Measurements from ENCODE around the gene GBF1. TPM values are rescaled to one million over a fixed set of nuclear protein-coding genes. Genes with fewer than 3 reads are reported as not detected.

GBF1 gene
- total and polyA plus RNA-seq, 10 of the 15 experiments (the other 5 are each of a cell fraction or from before 2014, with no cell fraction given), result 0.82 to 42.0 (median 21.8) TPM

DNA sequence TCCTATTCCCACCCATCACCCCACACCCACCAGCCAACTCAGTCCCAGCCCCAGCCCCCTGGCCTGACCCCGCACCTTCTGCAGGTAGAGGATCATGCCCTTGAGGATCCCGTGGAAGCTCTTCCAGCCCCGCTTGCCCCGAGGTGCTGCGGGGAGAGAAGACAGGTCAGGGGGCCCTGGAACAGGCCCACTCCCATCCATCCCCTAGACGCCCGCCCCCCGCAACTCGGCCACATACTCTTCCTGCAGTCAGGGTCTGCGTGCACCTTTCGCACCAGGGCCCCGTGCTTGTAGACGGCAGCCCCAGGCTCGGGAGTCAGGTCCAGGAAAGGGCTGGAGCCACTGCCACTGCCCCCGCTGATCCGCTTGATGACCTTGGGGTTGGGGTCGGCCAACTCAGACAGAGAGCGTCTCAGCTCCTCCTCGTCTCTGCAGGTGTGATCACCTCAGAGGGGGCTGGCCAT is 159.8 kb downstream of the GBF1 start:
- POLR2A ChIA-PET, result interaction anchor here (1.5 kb wide), 1 partner anchor 10 kb away, joined by 6 read pairs; the partner anchor contains the start of gene NFKB2
- RAD21 ChIA-PET (ENCODE audit: unreplicated experiment), result no interaction called here
- DNase-seq (ENCODE audit: low read depth, low spot score) (no peak), ATAC-seq (no peak), FAIRE-seq (no peak)
- Histone ChIP-seq H3K4me2 (ENCODE audit: control insufficient read depth, insufficient read depth) (no peak overlapping the region), H3K4me1 (ENCODE audit: control insufficient read depth, insufficient read depth, low read length) (peaks cover 2% of the 10 kb centered on the region), H3K9ac (ENCODE audit: control insufficient read depth, insufficient read depth, low read length) (no peak overlapping the region), H3K36me3 (ENCODE audit: control insufficient read depth in 2 of 2, insufficient read depth in 2 of 2, low read length in 1 of 2) (peaks cover 11 to 21% of the 10 kb centered on the region in 2 experiments; a peak in 3 of 4 replicates), H3K27me3 (replicated peaks in 1 of 2; ENCODE audit: control insufficient read depth in 2 of 2, insufficient read depth in 2 of 2, low read length in 1 of 2) (peaks cover 6 to 9% of the 10 kb centered on the region in 2 experiments; a peak in 3 of 4 replicates), H3K4me3 (no peak overlapping the region), H3K27ac (ENCODE audit: control insufficient read depth, insufficient read depth) (no peak overlapping the region), H2AFZ (ENCODE audit: control insufficient read depth, low read depth, low read length) (no peak overlapping the region), H3K79me2 (ENCODE audit: control insufficient read depth, insufficient read depth, low read length) (peaks cover 2% of the 10 kb centered on the region; the same call in 1 of the 2 replicates), H4K20me1 (ENCODE audit: control insufficient read depth, insufficient read depth) (peaks cover 4% of the 10 kb centered on the region; the same call in 1 of the 2 replicates), H3K9me3 (replicated peaks; ENCODE audit: control insufficient read depth, insufficient read depth, low read length) (no peaks in the 10 kb centered on the region)
- BruUV-seq (replicated peaks), result no TSS peak
- CTCF ChIA-PET, result interaction anchor here (0.6 to 12.1 kb wide), 9 partner anchors 11 to 236 kb away, joined by 3 to 69 read pairs (median 6); partner anchors contain the start of genes ACTR1A, C10orf95 and NFKB2
- SMC1A ChIA-PET (ENCODE audit: uncharacterized antibody, unreplicated experiment), result interaction anchor here (1.6 kb wide), 1 partner anchor 11 kb away, joined by 5 read pairs; no protein-coding TSS in a partner anchor
- 66% methylated on average over 17 of the region's 19 CpGs for WGBS (ENCODE audit: insufficient coverage, insufficient replicate concordance, low lambda C conversion rate, missing lambda C conversion rate)
- intact Hi-C loops (cut with micrococcal nuclease; ENCODE audit: unreplicated experiment), result no loop called here
- in situ Hi-C loops (cut with MboI), result loop anchor here (5.0 kb wide), 1 partner anchor 178 kb away; the partner anchor contains the start of gene ELOVL3
- TF ChIP-seq, protein P1, sequence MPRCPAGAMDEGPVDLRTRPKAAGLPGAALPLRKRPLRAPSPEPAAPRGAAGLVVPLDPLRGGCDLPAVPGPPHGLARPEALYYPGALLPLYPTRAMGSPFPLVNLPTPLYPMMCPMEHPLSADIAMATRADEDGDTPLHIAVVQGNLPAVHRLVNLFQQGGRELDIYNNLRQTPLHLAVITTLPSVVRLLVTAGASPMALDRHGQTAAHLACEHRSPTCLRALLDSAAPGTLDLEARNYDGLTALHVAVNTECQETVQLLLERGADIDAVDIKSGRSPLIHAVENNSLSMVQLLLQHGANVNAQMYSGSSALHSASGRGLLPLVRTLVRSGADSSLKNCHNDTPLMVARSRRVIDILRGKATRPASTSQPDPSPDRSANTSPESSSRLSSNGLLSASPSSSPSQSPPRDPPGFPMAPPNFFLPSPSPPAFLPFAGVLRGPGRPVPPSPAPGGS (IDR thresholded peaks at IDR 0.05; ENCODE audit: borderline replicate concordance, insufficient read depth, low read depth, low read length, poor library complexity, severe bottlenecking), result peak; percentile 3
- TF ChIP-seq, protein P2, sequence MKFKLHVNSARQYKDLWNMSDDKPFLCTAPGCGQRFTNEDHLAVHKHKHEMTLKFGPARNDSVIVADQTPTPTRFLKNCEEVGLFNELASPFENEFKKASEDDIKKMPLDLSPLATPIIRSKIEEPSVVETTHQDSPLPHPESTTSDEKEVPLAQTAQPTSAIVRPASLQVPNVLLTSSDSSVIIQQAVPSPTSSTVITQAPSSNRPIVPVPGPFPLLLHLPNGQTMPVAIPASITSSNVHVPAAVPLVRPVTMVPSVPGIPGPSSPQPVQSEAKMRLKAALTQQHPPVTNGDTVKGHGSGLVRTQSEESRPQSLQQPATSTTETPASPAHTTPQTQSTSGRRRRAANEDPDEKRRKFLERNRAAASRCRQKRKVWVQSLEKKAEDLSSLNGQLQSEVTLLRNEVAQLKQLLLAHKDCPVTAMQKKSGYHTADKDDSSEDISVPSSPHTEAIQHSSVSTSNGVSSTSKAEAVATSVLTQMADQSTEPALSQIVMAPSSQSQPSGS (IDR thresholded peaks at IDR 0.05; ENCODE audit: low read length), result no peak
- TF ChIP-seq RCOR1 (conservative IDR thresholded peaks at IDR 0.05; ENCODE audit: low read depth, low read length) (no peak), RAD21 (IDR thresholded peaks at IDR 0.05; ENCODE audit: insufficient read depth, low read depth, low read length) (no peak), POLR2A (IDR thresholded peaks at IDR 0.05; ENCODE audit: low read depth, low read length) (peak; percentile 76), NR2F1 (conservative IDR thresholded peaks at IDR 0.05) (0 out of 2 replicates have a peak, but pooled peaks have one; percentile 13), PAX8 (IDR thresholded peaks at IDR 0.05) (no peak), POLR2AphosphoS2 (IDR thresholded peaks at IDR 0.05; ENCODE audit: low read depth, low read length) (peak; percentile 78), SPI1 (IDR thresholded peaks at IDR 0.05; ENCODE audit: borderline replicate concordance, insufficient read depth, low read depth, low read length) (no peak), NFYB (IDR thresholded peaks at IDR 0.05; ENCODE audit: insufficient read depth, low read depth, low read length) (no peak), BACH1 (IDR thresholded peaks at IDR 0.05; ENCODE audit: borderline replicate concordance) (no peak), YBX1 (IDR thresholded peaks at IDR 0.05) (no peak), SIN3A (IDR thresholded peaks at IDR 0.05; ENCODE audit: low read depth, low read length) (no peak), CHD1 (IDR thresholded peaks at IDR 0.05; ENCODE audit: low read depth, low read length) (no peak), SUPT20H (IDR thresholded peaks at IDR 0.05; ENCODE audit: borderline replicate concordance, control insufficient read depth, low read depth, low read length) (no peak), POLR2AphosphoS5 (IDR thresholded peaks at IDR 0.05; ENCODE audit: low read length) (peak; percentile 72)
- TF ChIP-seq, protein P3, sequence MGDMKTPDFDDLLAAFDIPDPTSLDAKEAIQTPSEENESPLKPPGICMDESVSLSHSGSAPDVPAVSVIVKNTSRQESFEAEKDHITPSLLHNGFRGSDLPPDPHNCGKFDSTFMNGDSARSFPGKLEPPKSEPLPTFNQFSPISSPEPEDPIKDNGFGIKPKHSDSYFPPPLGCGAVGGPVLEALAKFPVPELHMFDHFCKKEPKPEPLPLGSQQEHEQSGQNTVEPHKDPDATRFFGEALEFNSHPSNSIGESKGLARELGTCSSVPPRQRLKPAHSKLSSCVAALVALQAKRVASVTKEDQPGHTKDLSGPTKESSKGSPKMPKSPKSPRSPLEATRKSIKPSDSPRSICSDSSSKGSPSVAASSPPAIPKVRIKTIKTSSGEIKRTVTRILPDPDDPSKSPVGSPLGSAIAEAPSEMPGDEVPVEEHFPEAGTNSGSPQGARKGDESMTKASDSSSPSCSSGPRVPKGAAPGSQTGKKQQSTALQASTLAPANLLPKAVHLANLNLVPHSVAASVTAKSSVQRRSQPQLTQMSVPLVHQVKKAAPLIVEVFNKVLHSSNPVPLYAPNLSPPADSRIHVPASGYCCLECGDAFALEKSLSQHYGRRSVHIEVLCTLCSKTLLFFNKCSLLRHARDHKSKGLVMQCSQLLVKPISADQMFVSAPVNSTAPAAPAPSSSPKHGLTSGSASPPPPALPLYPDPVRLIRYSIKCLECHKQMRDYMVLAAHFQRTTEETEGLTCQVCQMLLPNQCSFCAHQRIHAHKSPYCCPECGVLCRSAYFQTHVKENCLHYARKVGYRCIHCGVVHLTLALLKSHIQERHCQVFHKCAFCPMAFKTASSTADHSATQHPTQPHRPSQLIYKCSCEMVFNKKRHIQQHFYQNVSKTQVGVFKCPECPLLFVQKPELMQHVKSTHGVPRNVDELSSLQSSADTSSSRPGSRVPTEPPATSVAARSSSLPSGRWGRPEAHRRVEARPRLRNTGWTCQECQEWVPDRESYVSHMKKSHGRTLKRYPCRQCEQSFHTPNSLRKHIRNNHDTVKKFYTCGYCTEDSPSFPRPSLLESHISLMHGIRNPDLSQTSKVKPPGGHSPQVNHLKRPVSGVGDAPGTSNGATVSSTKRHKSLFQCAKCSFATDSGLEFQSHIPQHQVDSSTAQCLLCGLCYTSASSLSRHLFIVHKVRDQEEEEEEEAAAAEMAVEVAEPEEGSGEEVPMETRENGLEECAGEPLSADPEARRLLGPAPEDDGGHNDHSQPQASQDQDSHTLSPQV (IDR thresholded peaks at IDR 0.05), result no peak

Measured in GM12878 (cell line).